T follicular helper cell (primary cell): ENCODE results near the gene KIF13A.
"Not testable (repeated sequence)": the region's sequence is repeated elsewhere in the genome, so short reads cannot be mapped to it uniquely, and the experiment has no call there.

Experiments
- DNase-seq: peaks from one replicate; pipeline ENCODE4 v3.0.0-alpha.2; 2020; ENCODE audit warnings: low read depth

The KIF13A gene

GRCh38 chr6:17932330-17932852 is 55.0 kb downstream of the KIF13A start:
- no peak for DNase-seq

GRCh38 chr6:17931227-17931626 is 56.2 kb downstream of the KIF13A start:
- no peak for DNase-seq

GRCh38 chr6:17930321-17930993 is 57.0 kb downstream of the KIF13A start:
- no peak for DNase-seq

DNA sequence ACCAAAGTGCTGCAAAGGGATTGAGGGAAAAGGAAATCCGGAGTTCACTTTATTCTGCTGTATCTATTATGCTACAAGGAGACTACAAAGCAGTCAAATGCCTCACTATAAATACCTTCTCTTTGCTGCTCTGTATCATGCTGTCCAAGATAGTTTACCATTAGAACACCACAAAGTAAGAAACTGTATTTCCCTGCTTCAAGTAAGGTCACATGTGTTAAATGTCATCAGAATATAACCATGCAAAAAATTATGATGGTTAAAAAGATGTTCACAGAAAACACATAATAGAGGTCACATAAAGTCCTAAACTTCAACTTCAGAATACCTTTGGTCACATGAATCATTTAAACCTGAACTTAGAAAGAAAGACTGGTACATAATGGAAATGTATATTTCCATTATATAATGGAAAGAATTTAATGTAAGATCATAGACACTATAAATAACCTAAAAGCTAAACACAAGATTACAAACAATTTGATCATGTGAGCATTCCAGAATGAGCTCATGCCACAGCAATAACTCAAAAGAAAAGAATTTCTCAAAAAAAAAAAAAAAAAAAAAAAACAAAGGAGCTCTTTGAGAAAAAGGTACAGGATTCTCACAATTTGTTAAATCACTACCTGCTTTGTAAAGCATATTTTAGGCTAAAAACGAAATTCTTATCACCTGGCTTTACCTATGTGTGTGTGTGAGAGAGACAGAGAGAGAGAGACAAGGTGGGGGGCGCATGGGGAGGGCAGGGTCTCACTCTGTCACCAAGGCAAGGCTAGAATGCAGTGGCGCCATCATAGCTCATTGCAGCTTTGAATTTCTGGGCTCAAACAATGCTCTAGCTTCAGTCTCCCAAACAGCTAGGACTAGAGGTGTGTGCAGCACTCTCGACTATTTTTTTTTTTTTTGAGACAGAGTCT is 58.7 kb downstream of the KIF13A start:
- DNase-seq, result no peak

- no peak for DNase-seq
These were observed 59.7 kb downstream of the KIF13A start for GRCh38 chr6:17927705-17928104.

- DNase-seq, result no peak
These were observed 64.0 kb downstream of the KIF13A start for GRCh38 chr6:17923401-17923863.

DNA sequence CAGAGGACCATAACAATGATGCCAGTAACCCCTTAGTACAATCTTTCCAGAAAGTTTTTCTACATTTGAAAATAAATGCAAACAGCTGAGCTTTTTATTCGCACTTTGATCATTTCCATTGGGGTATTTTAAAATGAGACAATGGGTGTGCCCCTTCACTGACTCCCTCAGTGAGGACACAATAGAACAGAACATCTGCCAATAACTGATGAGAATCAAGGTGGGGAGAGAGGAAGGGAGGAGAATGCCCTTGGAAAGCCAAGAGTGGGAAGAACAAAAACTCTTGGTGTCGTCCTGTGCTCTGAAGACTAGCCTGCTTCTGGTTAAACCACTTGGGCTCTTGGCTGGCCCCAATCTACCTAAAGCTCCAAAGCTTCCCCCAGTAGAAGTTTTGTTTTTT is 66.0 kb downstream of the KIF13A start:
- DNase-seq, result no peak

DNA sequence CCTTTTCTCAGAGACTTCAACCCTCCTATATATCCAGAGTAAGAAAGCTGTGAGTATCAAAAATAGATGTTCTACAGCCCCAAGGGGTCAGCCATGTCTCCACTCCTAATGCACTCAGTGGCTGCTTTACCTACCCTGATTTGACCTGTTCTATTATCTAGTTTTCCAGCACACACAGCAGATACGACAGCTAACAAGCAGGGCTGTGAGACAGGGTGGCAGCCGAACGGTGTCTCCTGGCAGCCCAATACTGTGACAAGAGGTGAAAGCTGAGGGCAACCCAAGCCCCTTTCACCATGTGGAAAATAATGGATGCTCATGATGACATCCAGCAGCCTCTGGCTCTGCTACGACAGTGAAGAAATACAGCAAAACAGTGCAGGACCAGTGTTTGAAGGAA is 67.9 kb downstream of the KIF13A start:
- no peak for DNase-seq

- DNase-seq, result no peak
These were observed 69.3 kb downstream of the KIF13A start for GRCh38 chr6:17917837-17918763.

DNA sequence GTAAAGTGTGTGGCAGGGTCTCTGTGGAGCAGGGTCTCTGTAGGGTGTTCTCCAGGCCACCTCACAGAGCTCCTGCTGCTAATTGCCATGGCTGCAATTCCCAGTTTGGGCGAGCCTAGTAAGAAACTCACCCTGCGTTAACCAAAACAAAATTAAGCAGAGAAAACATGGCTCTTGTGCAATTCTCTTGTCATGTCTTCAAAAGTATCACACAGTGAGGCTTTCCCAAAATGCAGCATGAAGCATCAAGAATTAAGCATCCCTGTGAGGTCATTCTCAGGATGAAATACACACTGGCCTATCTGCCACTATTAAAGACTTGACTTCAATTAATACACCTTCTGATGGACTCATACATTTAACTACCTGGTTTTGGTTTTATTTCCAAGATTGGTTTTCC is 72.8 kb downstream of the KIF13A start:
- DNase-seq, result no peak

- DNase-seq, result no peak
These were observed 74.9 kb downstream of the KIF13A start for GRCh38 chr6:17912521-17912920.

- DNase-seq, result not testable (repeated sequence)
These were observed 75.8 kb downstream of the KIF13A start for GRCh38 chr6:17911656-17912055.

GRCh38 chr6:17910189-17910588 is 77.2 kb downstream of the KIF13A start:
- no peak for DNase-seq

DNA sequence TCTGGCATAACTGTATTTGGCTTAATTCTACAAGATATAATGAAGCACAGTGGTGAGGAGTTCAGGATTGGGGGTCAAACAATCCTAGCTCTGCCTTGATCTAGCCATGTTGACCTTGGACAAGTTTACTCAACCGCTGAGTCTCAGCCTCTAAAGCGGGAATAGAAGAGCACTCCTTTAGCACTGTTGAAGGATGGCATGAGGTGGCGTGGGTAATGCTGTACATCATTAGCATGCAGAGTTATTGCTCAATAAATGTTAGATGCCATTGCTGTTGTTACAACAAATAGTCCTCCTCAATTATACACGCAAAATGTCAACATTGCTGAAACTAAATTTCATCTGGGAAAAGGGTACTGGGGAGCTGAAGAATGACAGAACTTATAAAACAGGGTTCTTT is 78.6 kb downstream of the KIF13A start:
- no peak for DNase-seq

DNA sequence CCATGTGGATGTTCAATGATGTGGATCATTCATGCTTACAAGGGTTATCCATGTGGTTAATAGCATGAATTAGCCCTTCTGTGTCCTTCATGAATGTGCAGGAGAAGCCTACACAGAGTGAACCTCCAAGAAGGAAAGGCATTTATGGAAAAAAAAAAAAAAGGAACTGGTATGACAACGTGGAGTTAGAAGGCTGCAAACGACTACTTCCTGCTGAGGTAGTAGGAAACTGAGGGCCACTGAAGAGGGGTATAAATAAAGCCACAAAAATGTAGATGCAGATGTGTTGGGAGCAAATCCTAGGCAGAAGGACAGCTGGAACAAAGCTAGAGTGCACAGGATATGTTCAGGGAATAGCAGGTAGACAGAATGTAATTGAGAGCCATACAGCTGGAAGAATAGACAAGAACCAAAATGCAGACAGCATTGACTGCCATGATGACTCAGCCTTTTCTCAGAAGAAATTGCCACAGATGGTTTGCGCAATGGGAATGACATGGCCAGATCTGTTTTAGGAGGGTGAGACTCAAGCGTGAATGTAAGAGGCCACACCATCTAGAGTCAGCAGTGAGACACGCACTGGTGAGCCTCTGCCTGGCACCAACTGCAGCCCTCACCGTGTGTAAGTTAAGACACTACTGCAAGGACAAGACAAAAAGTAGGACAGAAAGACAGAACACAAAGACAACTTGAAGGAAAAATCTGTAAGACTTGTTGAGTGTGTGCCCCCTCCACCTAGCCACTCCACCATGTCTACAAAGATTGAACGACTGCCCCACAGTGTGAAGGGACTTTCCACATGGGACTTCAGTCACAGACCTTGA is 79.8 kb downstream of the KIF13A start:
- DNase-seq, result no peak

DNA sequence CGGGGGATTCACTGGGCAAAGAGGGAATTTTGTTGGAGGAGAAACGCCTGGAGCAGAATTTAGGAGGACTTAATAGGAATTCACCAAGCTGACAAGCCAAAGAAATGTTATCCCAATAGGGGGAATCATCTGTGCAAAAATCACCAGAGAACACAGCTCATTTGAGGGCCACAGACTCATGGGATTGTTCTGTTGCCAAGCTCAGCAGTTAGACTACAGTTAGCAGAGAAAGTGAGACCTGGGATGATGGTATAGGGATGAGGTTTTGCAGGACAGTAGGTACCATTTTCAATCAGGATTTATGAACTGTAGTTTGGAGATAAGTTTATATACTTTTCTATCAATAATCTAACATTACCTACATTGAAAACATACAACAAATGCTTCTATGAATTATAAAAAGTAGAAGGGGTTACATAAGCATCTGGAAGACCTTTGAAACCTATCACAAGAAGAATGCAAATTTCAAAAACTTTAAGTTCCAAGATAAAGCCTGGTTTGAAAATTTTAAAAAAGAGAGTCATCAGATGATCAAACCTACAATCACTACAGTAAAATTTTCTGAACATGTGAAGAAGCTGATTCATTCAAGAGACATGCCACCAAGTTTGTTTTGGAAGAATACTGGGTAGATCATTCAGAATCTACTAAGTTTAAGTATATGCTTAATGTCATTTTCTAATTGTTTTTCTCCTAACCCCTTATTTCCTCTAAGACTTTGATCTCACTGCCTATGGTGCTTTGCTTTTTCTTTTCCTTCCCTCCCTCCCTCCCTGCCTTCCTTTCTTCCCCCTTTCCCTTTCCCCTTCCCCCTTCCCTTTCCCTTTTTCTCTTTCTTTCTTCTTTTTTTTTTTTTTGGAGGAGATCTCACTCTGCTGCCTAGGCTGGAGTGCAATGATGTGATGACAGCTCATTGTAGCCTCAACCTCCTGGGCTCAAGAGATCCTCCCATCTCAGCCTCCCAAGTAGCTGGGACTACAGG is 81.5 kb downstream of the KIF13A start:
- no peak for DNase-seq

GRCh38 chr6:17904491-17905120 is 82.8 kb downstream of the KIF13A start:
- DNase-seq, result no peak

DNA sequence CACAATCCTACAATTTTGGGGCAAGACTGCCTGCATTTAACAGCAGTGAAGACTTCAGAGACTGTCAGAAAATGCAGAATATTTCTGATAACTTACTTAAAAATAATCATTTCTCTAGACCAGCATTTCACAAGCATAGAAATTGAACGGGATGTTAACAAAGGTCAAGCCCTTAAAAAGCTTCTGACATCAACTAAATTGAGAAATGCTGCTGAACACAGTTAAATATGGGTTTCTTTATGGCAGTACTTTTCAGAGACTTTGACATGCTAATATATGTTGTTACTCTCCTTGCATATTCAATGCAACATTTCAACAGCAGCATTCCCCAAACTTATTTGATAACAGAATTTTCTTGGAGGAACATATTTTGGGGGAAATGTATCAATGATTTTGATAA is 84.5 kb downstream of the KIF13A start:
- DNase-seq, result no peak

DNA sequence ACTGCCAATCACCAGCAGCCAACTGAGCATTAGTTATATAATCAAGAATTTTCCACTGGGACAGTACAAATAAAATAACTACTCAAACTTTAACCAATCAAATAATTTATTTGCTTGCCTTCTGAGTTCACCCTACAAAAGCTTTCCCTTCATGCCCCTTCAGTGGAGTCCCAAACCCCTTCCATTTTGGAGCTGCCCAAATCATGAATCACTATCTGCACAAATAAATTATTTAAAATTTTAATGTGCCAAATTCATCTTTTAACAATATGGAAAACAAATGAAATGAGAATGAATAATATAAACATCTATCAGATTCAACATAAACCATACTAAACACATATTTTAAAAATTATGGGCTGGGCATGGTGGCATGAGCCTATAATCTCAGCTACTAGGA is 85.9 kb downstream of the KIF13A start:
- DNase-seq, result no peak
